Measurements from ENCODE around the gene MED22.
"Not testable (repeated sequence)": the region's sequence is repeated elsewhere in the genome, so short reads cannot be mapped to it uniquely, and the experiment has no call there.

MED22 gene

DNA sequence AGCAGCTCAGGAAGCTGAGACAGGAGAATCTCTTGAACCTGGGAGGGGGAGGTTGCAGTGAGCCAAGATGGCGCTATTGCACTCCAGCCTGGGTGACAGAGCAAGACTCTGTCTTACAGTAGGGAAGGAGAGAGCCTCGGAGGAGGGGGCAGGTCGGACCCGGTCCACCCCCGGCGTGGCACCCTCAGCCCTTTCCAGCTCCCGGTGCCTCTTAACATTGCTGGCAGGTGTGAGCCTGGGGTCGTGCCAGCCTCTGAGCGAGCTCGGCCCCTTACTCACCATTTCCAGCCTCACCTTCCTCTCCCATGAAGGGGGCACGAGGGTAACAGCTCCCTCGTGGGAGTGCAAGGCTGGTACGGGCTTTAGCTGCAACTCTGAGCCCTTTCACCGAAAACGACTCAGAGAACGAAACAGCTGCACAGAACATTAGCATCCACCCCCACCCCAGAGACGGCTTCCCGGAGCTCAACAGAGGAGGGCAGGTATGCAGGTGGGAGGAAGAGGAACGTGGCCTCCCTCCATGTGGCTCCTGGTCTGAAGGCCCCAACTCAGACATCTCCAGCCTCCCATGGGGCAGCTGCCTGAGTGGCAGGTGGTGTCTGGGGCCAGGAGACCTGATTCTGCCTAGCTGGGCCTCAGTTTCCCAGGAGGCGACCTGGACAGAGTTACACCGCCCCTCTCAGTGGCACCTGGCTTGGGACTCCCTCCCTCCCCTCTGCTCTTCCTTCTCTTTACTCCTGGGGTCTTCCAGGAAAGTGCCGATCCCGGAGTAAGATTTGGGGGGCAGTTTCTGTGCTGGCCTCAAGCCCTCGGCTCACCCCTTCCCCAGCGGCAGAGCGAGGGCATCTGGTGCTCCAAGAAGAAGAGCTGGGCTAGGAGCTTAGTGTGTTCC lies 44.4 kb downstream of the MED22 start:
- DNase-seq = no peak

DNA sequence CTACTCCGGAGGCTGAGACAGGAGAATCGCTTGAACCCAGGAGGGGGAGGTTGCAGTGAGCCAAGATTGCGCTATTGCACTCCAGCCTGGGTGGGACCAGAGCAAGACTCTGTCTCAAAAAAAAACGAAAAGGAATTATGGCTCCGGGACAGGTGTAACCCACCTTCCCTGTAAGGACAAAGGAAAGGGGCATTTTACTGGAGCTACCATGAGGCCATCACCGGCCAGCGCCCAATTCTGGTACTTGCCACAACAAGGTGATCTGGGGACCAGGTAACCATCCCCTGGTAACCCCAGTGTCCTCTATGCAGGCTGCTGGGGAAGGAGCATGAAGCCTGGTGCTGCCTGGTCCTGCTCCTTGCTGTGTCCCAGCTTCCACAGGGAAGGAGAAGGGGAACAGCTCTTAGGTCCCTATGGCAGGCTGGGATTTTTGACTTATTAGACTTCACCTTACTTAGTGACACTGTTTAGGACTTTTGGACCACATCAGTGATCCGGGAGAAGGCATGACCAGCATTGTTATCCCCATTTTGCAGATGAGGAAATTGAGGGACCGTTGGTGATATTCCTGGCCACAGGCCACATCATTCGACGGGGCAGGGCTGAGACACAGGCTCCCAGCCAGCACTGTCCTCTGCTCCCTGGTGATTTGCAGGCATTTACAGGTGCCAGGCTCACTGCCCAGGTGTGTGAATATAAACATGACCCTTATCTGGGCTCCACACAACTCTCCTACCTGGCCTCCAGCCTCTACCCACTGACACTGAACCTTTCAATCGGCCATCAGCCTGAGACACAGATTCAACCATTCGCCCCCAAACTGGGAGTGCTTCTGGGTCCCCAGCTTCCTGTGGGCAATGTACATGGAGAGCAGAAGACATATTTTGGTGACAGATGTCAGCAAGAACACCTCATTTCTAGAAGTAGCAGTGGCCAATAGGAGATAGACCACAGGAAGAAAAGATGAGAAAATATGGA lies 46.4 kb downstream of the MED22 start:
- DNase-seq = no peak

DNA sequence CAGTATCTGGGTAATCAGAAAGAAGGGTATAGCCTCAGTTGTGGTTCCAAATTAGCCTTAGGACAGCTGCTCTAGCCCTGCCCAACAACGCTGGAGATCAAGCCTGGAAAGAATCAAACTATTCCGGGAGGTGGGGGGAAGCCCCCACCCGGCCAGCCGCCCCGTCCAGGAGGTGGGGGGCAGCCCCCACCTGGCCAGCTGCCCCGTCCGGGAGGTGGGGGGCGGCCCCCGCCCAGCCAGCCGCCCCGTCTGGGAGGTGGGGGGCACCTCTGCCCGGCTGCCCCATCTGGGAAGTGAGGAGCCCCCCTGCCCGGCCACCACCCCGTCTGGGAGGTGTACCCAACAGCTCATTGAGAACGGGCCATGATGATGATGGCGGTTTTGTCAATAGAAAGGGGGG lies 47.9 kb downstream of the MED22 start:
- not testable (repeated sequence) for DNase-seq

DNA sequence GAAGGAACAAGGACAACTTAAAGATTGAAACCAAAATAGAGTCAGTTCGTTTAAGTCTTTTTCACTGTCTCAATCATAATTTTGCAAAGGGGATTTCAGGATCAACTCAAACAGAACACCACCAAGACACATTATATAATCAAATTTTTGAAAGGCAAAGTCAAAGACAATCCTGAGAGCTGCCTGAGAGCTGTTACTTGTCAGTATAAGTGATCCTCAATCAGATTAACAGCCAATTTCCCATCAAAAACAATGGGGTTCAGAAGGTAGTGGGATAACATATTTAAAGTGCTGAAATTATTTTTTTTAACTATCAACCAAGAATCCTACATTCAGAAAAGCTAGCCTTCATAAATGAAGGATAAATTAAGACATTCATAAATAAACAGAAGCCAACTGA lies 53.7 kb downstream of the MED22 start:
- DNase-seq = no peak

DNA sequence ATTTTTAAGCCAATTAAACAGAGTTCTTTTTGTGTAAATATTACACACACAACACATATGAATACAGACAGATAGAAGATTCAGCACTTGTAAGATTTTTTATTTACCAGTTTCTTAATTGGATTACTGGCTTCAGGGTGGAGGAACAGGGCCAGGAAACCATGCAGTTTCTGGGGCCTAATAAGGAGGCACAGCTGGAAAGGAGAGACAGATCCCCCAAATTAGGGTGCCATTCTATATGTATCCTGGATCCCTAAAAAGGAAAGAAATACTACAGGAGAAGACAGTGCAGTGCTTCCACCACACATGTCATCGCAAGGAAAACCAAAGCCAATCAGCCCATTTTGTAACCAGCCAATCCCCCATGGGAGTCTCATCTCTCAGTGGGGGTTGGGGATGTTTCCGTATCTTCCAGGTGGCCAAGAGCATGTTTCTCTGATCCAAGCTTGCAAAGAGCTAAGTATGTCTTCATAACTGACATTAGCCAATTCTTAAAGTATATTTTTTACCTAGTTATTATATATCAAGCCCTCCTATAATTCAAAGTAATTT lies 57.1 kb downstream of the MED22 start:
- no peak for DNase-seq

Data from hippocampal formation (tissue), 2 donors.